ENCODE results near the gene TNFRSF19.

TNFRSF19 gene

DNA sequence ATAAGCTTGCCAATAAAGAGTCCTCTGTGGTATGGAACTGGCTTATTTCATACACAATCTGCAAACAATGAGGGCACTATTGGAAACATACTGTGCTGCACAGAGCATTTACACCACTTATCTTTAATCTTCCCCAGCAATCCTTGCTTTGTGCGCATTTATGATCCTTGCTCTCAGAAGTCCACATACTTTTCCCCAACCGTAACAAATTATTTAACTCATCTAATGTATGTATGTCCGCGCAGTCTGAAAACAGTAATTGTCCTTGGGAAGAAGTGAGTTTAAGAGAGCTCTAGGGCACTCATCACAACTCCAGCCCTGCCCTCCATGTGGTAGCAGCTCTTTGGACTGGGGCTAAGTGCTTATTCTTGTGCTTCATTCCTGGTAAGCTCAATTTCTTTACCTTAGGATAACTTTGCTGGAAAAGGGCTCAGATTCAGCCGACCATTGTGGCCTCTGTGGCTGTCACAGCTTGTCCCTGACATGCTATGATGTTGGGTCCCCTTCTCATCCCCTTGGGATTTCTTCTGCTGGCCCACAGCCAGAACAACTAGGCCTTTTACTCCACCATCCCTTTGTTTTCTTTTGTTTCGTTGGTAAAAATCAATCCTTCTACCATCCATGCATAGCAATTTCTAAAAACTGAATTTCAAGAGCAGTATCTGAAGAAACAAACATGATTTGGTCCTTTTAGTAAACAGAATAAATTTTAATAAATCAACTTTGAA is 152.7 kb downstream of the TNFRSF19 start:
- DNase-seq (ENCODE audit: low spot score): no peak

DNA sequence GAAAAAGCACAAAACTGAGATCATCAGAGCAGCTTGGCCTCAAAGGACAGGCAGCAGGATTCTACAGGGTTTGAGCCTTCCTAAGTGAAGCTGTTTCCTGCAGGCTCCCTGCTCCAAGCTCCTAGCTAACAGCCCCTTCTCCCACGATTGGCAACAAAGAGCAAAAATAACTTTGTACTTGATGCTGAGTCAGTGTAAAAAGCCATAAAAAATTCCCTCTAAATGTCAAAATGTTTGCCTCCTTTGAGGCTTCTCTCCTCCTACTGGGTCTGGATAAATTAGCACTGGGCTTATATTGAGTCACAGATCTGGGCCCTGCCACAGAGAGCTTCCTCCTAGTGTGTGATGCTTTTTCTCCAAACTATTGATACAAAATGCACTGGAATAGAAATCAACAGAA is 153.3 kb downstream of the TNFRSF19 start:
- DNase-seq (ENCODE audit: low spot score): no peak

DNA sequence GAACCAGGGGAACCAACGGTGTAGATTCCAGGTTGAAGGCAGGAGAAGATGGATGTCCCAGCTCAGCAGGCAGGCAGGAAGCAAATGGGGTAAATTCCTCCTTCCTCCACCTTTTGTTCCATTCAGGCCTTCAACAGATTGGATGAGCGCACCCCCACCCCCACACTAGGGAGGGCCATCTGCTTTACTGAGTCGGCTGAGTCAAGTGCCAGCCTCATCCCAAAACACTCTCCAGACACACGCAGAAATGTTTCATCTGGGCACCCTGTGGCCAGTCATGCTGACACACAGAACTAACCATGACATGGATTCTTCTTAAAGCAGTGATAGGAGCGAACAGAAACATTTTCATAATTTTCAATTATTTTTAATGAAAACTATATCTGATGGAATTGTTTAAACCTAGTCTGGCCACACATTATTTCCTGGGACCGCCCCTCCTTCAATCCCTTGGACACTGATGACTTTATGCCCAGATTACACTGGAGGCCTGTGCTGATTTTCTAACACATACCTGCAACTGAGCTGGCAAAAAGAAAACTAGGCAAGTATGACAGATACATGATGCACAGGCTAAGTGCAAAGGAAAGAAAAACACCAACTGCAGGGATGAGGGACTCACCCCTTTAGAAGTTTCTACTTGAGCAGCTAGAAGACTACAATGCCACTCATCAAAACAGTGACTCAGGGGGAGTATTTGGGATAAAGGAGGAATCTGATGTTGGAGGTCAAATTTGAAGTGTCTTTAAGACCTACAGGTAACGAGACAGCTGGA is 154.2 kb downstream of the TNFRSF19 start:
- peak; percentile 22 for DNase-seq (ENCODE audit: low spot score)

Data from cerebellar cortex (tissue), 1 donor.